Measurements from ENCODE around the gene RYR2. TPM values are rescaled to one million over a fixed set of nuclear protein-coding genes. Genes with fewer than 3 reads are reported as not detected.

Gene RYR2
- total RNA-seq, 1 experiment from 2014 or later: 2.8 TPM

DNA sequence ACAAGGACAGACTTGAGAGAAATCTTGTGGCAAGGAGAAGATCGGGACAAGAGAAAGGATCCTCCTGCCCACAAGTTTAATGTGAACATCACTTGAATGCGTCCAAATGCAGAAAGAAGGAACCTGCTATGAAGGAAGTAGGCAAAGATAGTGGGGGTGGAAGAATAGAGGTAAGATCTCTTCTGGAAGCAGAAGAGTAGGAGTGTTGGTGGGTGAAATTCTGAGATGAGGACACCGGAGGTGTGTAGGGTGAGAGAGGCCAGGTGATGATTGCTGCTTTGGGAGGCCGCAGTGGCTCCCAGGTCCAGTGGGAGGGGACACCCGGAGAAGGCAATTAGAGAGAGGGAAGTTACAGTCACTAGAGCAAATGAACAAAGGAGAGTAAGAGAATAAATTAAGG is 6.8 kb downstream of the RYR2 start:
- H3K4me3 ChIP-seq (ENCODE audit: low read depth, low read length, poor library complexity, severe bottlenecking): no peak overlapping the region
- no peaks in the 10 kb centered on the region for H3K4me1 ChIP-seq (ENCODE audit: insufficient read depth, low read length, poor library complexity, severe bottlenecking)
- DNase-seq (ENCODE audit: low spot score): no peak
- H3K27ac ChIP-seq (ENCODE audit: low read depth, low read length, poor library complexity, severe bottlenecking): no peak overlapping the region
- ChIA-PET POLR2A (ENCODE audit: low non-redundant PET) (no interaction called here), CTCF (no interaction called here)
- H3K36me3 ChIP-seq (ENCODE audit: insufficient read depth, low read length, poor library complexity, severe bottlenecking): no peaks in the 10 kb centered on the region
- intact Hi-C loops (cut with micrococcal nuclease; ENCODE audit: unreplicated experiment): loop anchor here (10.0 kb wide), 2 partner anchors 336 to 506 kb away; no protein-coding TSS in a partner anchor
- H3K9me3 ChIP-seq (ENCODE audit: low read depth, low read length, poor library complexity, severe bottlenecking): no peaks in the 10 kb centered on the region
- no peaks in the 10 kb centered on the region for H3K27me3 ChIP-seq (replicated peaks; ENCODE audit: insufficient read depth, low read depth, low read length, poor library complexity)
- no TSS peak for BruUV-seq (replicated peaks)
- TF ChIP-seq, protein P1, sequence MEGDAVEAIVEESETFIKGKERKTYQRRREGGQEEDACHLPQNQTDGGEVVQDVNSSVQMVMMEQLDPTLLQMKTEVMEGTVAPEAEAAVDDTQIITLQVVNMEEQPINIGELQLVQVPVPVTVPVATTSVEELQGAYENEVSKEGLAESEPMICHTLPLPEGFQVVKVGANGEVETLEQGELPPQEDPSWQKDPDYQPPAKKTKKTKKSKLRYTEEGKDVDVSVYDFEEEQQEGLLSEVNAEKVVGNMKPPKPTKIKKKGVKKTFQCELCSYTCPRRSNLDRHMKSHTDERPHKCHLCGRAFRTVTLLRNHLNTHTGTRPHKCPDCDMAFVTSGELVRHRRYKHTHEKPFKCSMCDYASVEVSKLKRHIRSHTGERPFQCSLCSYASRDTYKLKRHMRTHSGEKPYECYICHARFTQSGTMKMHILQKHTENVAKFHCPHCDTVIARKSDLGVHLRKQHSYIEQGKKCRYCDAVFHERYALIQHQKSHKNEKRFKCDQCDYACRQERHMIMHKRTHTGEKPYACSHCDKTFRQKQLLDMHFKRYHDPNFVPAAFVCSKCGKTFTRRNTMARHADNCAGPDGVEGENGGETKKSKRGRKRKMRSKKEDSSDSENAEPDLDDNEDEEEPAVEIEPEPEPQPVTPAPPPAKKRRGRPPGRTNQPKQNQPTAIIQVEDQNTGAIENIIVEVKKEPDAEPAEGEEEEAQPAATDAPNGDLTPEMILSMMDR (conservative IDR thresholded peaks at IDR 0.05; ENCODE audit: low read depth, low read length): no peak
- TF ChIP-seq EZH2 (IDR thresholded peaks at IDR 0.05; ENCODE audit: borderline replicate concordance, low read depth, low read length, poor library complexity, severe bottlenecking): no peak

DNA sequence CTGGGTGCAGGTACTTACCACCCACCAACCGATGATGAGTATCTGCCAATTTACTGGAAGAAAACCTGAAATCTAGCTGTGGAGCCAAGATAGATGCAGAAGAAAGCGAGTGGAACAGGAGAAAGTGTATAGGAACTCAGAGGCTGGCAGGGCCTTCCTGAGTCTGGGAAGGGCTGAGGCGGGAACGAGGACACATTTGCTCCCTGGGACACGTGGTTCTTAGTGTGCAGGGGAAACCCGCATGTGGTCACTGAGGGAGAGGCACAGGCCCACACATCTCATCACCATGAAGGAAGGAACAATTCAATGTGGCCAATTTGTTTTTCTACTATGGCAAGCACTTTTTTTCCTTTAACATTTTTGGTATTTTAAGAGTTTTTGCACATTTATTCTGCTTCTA is 8.2 kb downstream of the RYR2 start:
- Histone ChIP-seq H3K36me3 (ENCODE audit: insufficient read depth, low read length, poor library complexity, severe bottlenecking) (no peaks in the 10 kb centered on the region), H3K9me3 (ENCODE audit: low read depth, low read length, poor library complexity, severe bottlenecking) (no peaks in the 10 kb centered on the region), H3K4me1 (ENCODE audit: insufficient read depth, low read length, poor library complexity, severe bottlenecking) (no peaks in the 10 kb centered on the region), H3K4me3 (ENCODE audit: low read depth, low read length, poor library complexity, severe bottlenecking) (no peak overlapping the region), H3K27me3 (replicated peaks; ENCODE audit: insufficient read depth, low read depth, low read length, poor library complexity) (no peaks in the 10 kb centered on the region), H3K27ac (ENCODE audit: low read depth, low read length, poor library complexity, severe bottlenecking) (no peak overlapping the region)
- intact Hi-C loops (cut with micrococcal nuclease; ENCODE audit: unreplicated experiment): no loop called here
- TF ChIP-seq EZH2 (IDR thresholded peaks at IDR 0.05; ENCODE audit: borderline replicate concordance, low read depth, low read length, poor library complexity, severe bottlenecking): no peak
- TF ChIP-seq, protein P1 (conservative IDR thresholded peaks at IDR 0.05; ENCODE audit: low read depth, low read length): no peak
- ChIA-PET POLR2A (ENCODE audit: low non-redundant PET) (no interaction called here), CTCF (no interaction called here)
- no TSS peak for BruUV-seq (replicated peaks)
- no peak for DNase-seq (ENCODE audit: low spot score)

DNA sequence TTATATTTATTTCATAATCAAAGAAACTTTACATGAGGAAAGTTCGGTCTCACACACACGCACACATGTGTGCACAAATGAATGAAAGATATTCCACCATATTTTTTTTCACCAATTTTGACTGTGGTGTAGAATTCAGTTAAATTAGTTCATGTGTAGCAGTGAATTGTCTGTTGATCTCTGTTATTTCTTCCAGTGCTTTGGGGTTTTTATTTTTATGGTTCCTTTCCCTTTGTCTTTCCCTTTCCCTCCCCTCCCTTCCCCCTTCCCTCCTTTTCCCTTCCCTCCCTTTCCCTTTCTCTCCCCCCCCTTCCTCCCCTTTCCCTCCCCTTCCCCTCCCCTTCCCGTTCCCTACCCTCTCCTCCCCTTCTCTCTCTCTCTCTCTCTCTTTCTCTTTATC is 8.9 kb downstream of the RYR2 start:
- intact Hi-C loops (cut with micrococcal nuclease; ENCODE audit: unreplicated experiment): no loop called here

More for the DNA sequence above, 8.9 kb downstream of the RYR2 start:
- DNase-seq (ENCODE audit: low spot score): no peak
- H3K4me3 ChIP-seq (ENCODE audit: low read depth, low read length, poor library complexity, severe bottlenecking): no peak overlapping the region
- H3K27me3 ChIP-seq (replicated peaks; ENCODE audit: insufficient read depth, low read depth, low read length, poor library complexity): no peaks in the 10 kb centered on the region
- BruUV-seq (replicated peaks): no TSS peak
- CTCF ChIA-PET: no interaction called here
- H3K27ac ChIP-seq (ENCODE audit: low read depth, low read length, poor library complexity, severe bottlenecking): no peak overlapping the region
- no peaks in the 10 kb centered on the region for H3K4me1 ChIP-seq (ENCODE audit: insufficient read depth, low read length, poor library complexity, severe bottlenecking)
- POLR2A ChIA-PET (ENCODE audit: low non-redundant PET): no interaction called here
- TF ChIP-seq EZH2 (IDR thresholded peaks at IDR 0.05; ENCODE audit: borderline replicate concordance, low read depth, low read length, poor library complexity, severe bottlenecking): no peak
- TF ChIP-seq, protein P1 (conservative IDR thresholded peaks at IDR 0.05; ENCODE audit: low read depth, low read length): no peak
- H3K9me3 ChIP-seq (ENCODE audit: low read depth, low read length, poor library complexity, severe bottlenecking): no peaks in the 10 kb centered on the region
- no peaks in the 10 kb centered on the region for H3K36me3 ChIP-seq (ENCODE audit: insufficient read depth, low read length, poor library complexity, severe bottlenecking)

All from A673 (cell line).